ENCODE measurements around the gene FKRP.

Gene FKRP

GRCh38 chr19:46717034-46717715 lies 28.7 kb upstream of the FKRP start, which contains the start of gene PRKD2:
Gene PRKD2, minus strand, starts transcription at chr19:46717114. Its CDS starts 744 bp downstream, at chr19:46716370.
- TF ChIP-seq CTCF (IDR thresholded peaks at IDR 0.05; ENCODE audit: low read depth, low read length), result no peak
- peak; percentile 54 for DNase-seq (ENCODE audit: extremely low read depth, low read depth)

GRCh38 chr19:46717716-46718143 lies 28.1 kb upstream of the FKRP start:
- no peak for DNase-seq (ENCODE audit: extremely low read depth, low read depth)
- no peak for TF ChIP-seq CTCF (IDR thresholded peaks at IDR 0.05; ENCODE audit: low read depth, low read length)

- no peak for DNase-seq (ENCODE audit: extremely low read depth, low read depth)
- no peak for TF ChIP-seq CTCF (IDR thresholded peaks at IDR 0.05; ENCODE audit: low read depth, low read length)
These were observed 27.5 kb upstream of the FKRP start for GRCh38 chr19:46718157-46718933.

- DNase-seq (ENCODE audit: extremely low read depth, low read depth), result no peak
- no peak for TF ChIP-seq CTCF (IDR thresholded peaks at IDR 0.05; ENCODE audit: low read depth, low read length)
These were observed 26.8 kb upstream of the FKRP start for GRCh38 chr19:46718934-46719622.

GRCh38 chr19:46719629-46720502 lies 26.0 kb upstream of the FKRP start:
- TF ChIP-seq CTCF (IDR thresholded peaks at IDR 0.05; ENCODE audit: low read depth, low read length), result no peak

GRCh38 chr19:46720503-46721239 lies 25.2 kb upstream of the FKRP start:
- no peak for TF ChIP-seq CTCF (IDR thresholded peaks at IDR 0.05; ENCODE audit: low read depth, low read length)
- no peak for DNase-seq (ENCODE audit: extremely low read depth, low read depth)

More at GRCh38 chr19:46719629-46720502, 26.0 kb upstream of the FKRP start:
- DNase-seq (ENCODE audit: extremely low read depth, low read depth), result no peak
